Ishikawa (cell line): ENCODE data around the gene HRCT1.

Experiments used
- CEBPB ChIP-seq: IDR thresholded peaks from 2 replicates; pipeline ENCODE4 v1.6.1; 2012
- CREB1 ChIP-seq: IDR thresholded peaks from 2 replicates; pipeline ENCODE4 v1.6.1; 2012; ENCODE audit warnings: low read depth
- EGR1 ChIP-seq: IDR thresholded peaks from 2 replicates; pipeline ENCODE4 v1.6.1; 2012
- EP300 ChIP-seq: IDR thresholded peaks from 2 replicates; pipeline ENCODE4 v1.6.1; 2012; ENCODE audit warnings: borderline replicate concordance
- FOXM1 ChIP-seq: IDR thresholded peaks from 2 replicates; pipeline ENCODE4 v1.6.1; 2012; ENCODE audit warnings: low read depth, borderline replicate concordance
- MAX ChIP-seq: IDR thresholded peaks from 2 replicates; pipeline ENCODE4 v1.6.1; 2012
- RAD21 ChIP-seq: IDR thresholded peaks from 2 replicates; pipeline ENCODE4 v1.6.1; 2012; ENCODE audit warnings: low read depth
- REST ChIP-seq: IDR thresholded peaks from 2 replicates; pipeline ENCODE4 v1.6.1; 2012; ENCODE audit warnings: low read depth, mild to moderate bottlenecking
- TAF1 ChIP-seq: IDR thresholded peaks from 2 replicates; pipeline ENCODE4 v1.6.1; 2012; ENCODE audit warnings: low read depth, mild to moderate bottlenecking
- TCF12 ChIP-seq: IDR thresholded peaks from 2 replicates; pipeline ENCODE4 v1.6.1; 2012; ENCODE audit warnings: low read depth
- TEAD4 ChIP-seq: IDR thresholded peaks from 2 replicates; pipeline ENCODE4 v1.6.1; 2012
- USF1 ChIP-seq: IDR thresholded peaks from 2 replicates; pipeline ENCODE4 v1.6.1; 2012
- YY1 ChIP-seq: IDR thresholded peaks from 2 replicates; pipeline ENCODE4 v1.6.1; 2012; ENCODE audit warnings: low read depth
- ZBTB7A ChIP-seq: IDR thresholded peaks from 2 replicates; pipeline ENCODE4 v1.6.1; 2012; ENCODE audit warnings: low read depth

GRCh38 chr9:35908504-35909125 lies 2.6 kb downstream of the HRCT1 start:
- TF ChIP-seq USF1 (no peak), REST (no peak), EP300 (no peak), CREB1 (no peak), TAF1 (no peak), RAD21 (no peak), ZBTB7A (no peak), FOXM1 (no peak), MAX (peak; percentile 10; the same call in 1 of the 2 replicates), YY1 (no peak), CEBPB (no peak), TCF12 (0 out of 2 replicates have a peak, but pooled peaks have one; percentile 3), EGR1 (no peak), TEAD4 (no peak)
